HG02571 (cell line): ENCODE data around the gene SLC24A4.
A peak's percentile ranks its signal among the peaks of the same experiment; 100 is the strongest.
"Not testable (repeated sequence)": the region's sequence is repeated elsewhere in the genome, so short reads cannot be mapped to it uniquely, and the experiment has no call there.

Experiments used
- ATAC-seq: cut with Tn5 transposase; IDR thresholded peaks from one replicate; pipeline ENCODE4 v1.9.1; 2021; ENCODE audit warnings: mild to moderate bottlenecking, moderate library complexity; ENCODE audit not compliant: unreplicated experiment

The SLC24A4 gene

GRCh38 chr14:92398888-92399636 lies 76.1 kb downstream of the SLC24A4 start:
- no peak for ATAC-seq

- peak; percentile 57 for ATAC-seq
Observed at GRCh38 chr14:92400579-92401444, 77.8 kb downstream of the SLC24A4 start.

DNA sequence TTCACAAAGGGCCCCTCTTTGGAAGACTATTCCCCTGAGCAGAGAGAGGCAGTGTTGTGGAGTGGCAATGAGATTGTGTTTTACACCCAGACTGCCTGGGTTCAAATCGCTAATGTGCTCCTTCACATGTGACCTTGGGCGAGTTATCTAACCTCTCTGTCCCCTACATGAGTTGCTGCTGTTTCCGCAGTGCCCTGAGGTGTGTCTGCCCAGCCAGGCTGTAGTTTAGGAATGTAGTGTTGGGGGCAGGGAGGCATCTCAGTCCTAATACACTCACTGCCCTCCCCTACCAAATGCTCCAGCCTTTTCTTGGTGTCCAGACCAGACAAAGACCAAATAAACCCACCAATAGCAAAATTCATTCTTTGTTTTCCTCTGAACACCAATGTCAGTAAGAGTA lies 78.6 kb downstream of the SLC24A4 start:
- ATAC-seq = no peak

- not testable (repeated sequence) for ATAC-seq
Observed at GRCh38 chr14:92402500-92402899, 79.5 kb downstream of the SLC24A4 start.

DNA sequence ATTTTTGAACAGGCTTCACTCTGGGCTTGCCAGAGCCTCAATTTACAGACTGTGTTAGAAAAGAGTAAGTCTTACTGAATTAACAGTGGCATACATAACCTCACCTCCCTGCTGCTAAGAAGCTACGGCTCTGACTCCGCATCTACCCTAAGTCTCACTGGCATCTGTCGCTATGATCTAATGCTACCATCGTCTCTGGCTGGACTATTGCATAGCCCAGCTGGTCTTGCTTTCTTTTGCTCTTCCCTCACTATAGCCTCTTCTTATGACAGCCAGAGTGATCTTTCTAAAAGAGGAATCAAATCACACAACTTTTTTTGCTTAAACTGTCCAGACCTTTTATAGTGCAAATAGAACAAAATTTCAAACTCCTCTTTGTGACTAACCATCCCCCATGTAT lies 81.1 kb downstream of the SLC24A4 start:
- no peak for ATAC-seq

- no peak for ATAC-seq
Observed at GRCh38 chr14:92404421-92404820, 81.5 kb downstream of the SLC24A4 start.

DNA sequence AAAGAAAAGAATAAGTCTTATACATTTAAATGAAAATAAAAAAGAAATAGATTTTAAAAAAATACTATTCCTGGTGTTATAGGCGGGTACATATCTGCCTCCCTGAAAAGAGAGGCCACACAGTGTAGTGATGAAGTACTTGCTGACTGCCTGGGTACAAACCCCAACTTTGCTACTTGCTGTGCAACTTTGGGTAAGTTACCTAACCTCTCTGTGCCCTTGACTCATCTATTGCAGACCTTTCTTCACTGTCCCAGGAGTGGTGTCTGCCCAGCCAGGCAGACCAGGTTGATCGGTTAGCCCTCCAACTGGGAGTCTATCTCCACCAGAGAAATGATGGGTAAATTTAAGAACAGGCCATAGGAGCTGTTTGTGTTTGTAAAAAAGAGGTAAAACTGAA lies 82.0 kb downstream of the SLC24A4 start:
- no peak for ATAC-seq

DNA sequence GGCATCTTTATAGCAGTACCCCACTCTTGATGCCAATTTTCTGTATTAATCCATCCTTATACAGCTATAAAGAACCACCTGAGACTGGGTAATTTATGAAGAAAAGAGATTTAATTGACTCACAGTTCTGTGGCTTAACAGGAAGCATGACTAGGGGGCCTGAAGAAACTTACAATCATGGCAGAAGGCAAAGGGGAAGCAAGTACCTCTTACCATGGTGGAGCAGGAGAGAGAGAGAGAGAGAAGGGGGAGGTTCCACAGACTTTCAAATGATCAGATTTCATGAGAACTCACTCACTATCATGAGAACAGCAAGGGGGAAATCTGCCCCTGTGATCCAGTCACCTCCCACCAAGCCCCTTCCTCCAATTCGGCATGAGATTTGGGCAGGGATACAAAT lies 84.4 kb downstream of the SLC24A4 start:
- ATAC-seq = no peak

DNA sequence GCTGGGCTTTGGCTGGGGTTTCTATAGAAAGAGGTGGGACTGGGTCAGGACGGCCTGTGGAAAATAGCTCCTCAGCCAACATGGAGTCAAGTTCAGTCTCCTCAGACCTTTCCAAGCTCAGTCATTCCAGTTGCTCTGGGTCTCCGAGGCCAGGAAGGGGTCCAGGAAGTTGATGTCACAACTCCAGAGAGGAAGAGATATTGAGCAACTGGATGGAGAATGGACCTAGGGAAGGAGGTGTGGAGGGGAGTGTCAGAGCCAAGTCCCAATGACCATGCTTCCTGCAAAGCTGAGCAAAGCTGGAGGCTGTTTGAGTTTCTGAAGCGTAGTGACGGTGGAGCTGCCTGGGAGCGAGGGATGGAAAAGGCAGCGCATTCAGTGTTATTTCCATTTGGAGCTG lies 86.1 kb downstream of the SLC24A4 start:
- ATAC-seq = no peak

DNA sequence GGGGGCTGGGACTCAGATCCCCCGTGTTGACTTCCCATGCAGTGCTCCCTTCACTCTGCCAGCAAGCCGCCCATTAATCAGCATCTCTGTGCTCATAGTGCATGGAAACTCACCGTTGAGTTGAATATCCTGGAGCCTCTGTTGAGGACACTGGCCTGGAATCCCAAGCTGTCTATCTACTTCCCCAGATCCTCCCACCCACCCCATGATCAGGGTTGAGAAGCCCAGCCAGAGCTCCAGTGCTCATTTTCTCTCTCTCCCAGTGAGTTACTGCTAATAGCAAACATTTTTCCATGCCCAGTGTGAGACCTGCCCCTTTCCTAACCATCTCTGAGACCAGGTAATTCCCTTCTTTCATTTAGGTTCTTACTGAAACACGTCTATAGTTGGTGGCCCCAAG lies 88.2 kb downstream of the SLC24A4 start:
- ATAC-seq = no peak

DNA sequence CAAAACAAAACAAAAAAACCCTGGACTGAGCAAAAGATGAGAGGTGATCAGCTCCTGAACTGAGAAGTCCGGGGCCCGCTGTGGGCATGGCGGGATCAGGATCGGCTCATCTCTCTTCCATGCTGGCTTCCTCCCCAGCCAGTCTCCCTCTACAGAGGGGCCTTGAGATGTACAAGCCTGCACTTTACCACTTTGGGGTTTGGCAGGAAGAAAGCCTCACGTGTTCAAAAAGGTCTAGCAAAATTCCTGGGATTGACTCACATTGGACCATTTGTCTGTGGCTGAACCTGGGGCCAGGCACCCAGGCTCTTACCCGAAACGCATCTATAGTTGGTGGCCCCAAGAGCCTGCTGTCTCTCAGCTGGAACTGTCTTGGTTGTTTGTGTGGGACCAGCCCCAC lies 89.0 kb downstream of the SLC24A4 start:
- no peak for ATAC-seq

DNA sequence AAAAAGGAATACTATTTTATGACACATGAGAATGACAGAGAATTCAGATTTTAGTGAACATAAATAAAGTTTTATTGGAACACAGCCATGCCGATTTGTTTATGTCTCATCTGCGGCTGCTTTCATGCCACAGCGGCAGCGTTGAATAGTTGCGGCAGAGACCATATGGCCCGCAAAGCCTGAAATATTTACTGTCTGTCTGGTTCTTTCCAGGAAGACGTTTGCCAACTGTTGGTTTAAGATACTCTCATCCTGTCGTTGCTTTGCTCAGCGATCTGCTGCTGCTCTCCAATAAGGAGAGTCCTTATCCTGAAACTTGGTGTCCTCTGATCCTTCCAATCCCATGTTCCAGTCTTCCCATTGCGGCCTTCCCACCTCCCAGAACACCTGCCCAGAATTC lies 89.9 kb downstream of the SLC24A4 start:
- no peak for ATAC-seq

DNA sequence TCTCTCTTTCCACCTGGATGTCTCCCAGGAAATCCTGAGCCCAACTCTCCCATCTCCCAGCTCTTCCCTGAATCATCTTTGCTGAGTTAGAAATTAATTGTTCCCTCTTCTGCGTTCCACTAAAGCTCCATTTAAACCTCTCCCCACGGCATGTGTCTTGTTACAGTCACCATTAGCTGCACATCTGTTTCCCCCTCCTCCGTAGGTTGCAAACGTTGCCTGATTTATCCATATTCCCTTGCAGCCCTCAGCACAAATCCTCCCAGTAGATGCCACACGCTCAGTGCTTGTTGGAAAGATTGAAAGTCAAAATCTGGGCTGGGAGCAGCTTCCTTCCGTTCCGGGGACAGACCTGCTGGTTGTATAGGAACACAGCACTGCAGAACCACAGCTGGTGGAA lies 90.4 kb downstream of the SLC24A4 start:
- no peak for ATAC-seq

DNA sequence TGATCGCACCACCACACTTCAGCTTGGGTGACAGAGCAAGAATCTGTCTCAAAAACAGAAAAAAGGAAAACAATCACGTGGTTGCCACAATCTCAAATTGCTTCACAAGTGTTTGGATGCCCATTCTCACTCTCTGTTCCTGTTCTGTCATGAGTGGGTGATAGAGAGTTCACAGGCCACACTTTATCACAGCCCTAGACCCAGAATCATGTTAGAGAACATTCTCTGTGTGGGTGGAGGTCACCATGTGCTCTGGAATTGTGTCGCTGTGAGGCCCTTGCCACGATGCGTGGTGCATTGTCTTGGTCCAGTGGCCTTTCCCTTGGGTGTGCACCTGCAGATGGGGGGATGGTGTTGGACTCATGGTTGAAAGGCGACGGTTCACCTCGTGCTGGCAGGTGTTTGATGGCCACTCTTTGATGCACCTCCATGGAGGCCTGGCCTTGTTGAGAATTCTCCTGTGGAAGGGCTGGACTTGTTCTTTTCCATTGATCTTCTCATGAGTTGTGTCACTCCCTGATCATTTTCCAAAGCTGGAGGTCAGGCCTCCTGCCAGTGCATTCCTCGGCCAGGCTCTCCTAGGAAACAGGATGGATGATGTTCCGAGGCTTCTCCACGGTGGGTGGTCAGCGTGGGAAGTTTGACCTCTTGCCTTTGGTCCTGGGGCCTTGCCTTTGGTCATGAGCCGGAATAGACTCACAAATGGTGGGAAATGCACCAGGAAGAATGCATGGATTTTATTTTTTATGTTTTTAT lies 91.9 kb downstream of the SLC24A4 start:
- ATAC-seq = no peak

- no peak for ATAC-seq
Observed at GRCh38 chr14:92415969-92416368, 93.0 kb downstream of the SLC24A4 start.

- no peak for ATAC-seq
Observed at GRCh38 chr14:92416544-92416943, 93.6 kb downstream of the SLC24A4 start.

DNA sequence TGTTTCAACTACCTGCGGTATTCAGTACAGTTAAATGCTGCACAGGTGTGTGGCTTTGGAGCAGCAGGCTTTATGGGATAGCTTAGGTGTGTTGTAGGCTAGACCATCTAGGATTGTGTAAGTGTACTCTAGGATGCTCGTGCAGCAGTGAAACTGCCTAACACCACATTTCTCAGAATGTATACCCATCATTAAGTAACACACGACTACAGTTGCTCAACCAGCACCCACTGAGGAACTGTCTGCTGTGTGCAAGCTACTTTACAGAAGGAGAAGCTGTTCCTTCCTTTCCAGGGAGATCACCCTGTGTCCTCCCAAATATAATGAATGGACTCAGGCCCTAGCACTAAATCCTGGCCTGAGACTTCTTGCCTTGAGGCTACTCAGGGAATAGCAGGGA lies 94.8 kb downstream of the SLC24A4 start:
- no peak for ATAC-seq

DNA sequence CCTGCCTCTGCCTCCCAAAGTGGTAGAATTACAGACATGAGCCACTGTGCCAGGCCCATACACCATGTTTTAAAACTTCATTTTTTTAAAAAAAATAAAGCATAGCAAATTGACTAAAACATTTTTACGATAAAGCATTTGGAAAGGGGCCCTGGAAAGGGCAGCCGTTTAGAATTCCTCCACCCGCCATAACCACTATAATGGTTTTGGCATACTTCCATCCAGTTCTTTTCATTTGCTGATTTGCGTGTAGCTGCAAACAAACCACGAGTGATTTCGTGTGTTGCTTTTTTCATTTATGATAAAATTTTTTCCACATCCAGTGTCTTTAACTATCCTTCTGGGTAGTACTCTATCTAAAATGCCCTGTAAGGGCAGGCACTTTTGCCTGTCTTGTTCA lies 98.8 kb downstream of the SLC24A4 start:
- ATAC-seq = no peak

DNA sequence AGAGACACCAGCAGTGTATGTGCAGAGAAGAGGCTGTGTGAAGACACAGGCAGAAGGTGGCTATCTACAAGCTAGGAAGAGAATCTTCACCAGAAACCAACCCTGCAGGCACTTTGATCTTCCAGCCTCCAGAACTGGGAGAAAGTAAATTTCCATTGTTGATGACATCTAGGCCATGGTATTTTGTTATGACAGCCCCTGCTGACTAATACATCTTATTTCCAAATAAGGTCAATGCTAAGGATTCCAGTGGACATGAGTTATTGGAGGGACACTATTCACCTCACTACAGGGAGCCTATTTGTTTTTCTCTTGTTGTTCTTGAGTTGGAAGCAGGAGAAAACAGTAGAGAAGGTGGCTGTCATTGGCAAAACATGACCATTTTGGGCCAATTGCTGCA lies 102.1 kb downstream of the SLC24A4 start:
- no peak for ATAC-seq

- ATAC-seq = no peak
Observed at GRCh38 chr14:92426237-92426636, 103.3 kb downstream of the SLC24A4 start.

- ATAC-seq = no peak
Observed at GRCh38 chr14:92427096-92427495, 104.1 kb downstream of the SLC24A4 start.

DNA sequence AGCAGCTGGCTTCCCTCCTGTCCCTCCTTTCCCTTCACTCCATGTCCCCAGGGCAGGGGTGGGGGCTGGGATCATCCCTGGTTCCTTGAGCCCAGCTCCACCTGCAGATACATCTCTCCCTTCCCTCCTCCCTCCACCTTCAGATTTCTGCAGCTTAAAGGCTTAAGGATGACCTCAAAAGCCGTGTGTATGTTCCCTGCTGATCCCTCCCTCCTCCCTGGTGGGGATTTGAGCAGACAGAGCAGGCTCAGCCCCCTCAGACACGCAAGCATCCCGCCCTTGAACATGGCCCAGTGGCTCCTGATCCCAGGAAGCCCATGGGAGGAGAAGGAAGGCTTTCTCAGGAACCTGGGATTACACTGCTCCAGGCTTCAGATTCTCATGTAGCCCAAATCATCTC lies 107.7 kb downstream of the SLC24A4 start:
- ATAC-seq = no peak
